HG02884 (cell line): Measurements from ENCODE around the gene MACROD2.

Experiments
- ATAC-seq: cut with Tn5 transposase; IDR thresholded peaks from one replicate; pipeline ENCODE4 v1.9.1; 2021; ENCODE audit warnings: mild to moderate bottlenecking, moderate library complexity; ENCODE audit not compliant: unreplicated experiment

Gene MACROD2

GRCh38 chr20:14569641-14570040 lies 574.3 kb downstream of the MACROD2 start:
- no peak for ATAC-seq

- no peak for ATAC-seq
These were observed 575.5 kb downstream of the MACROD2 start for GRCh38 chr20:14570811-14571210.

GRCh38 chr20:14573676-14574075 lies 578.4 kb downstream of the MACROD2 start:
- ATAC-seq: no peak

GRCh38 chr20:14576196-14576877 lies 581.0 kb downstream of the MACROD2 start:
- ATAC-seq: no peak

GRCh38 chr20:14580418-14581074 lies 585.2 kb downstream of the MACROD2 start:
- ATAC-seq: no peak

GRCh38 chr20:14581731-14582130 lies 586.4 kb downstream of the MACROD2 start:
- no peak for ATAC-seq

- ATAC-seq: no peak
These were observed 587.5 kb downstream of the MACROD2 start for GRCh38 chr20:14582855-14583254.

GRCh38 chr20:14583413-14583812 lies 588.1 kb downstream of the MACROD2 start:
- ATAC-seq: no peak

GRCh38 chr20:14589383-14589782 lies 594.1 kb downstream of the MACROD2 start:
- no peak for ATAC-seq

GRCh38 chr20:14595051-14595450 lies 599.7 kb downstream of the MACROD2 start:
- ATAC-seq: no peak

- no peak for ATAC-seq
These were observed 601.9 kb downstream of the MACROD2 start for GRCh38 chr20:14597206-14597715.

GRCh38 chr20:14599613-14600012 lies 604.3 kb downstream of the MACROD2 start:
- no peak for ATAC-seq

- ATAC-seq: no peak
These were observed 605.2 kb downstream of the MACROD2 start for GRCh38 chr20:14600527-14600926.

GRCh38 chr20:14604143-14604542 lies 608.8 kb downstream of the MACROD2 start:
- no peak for ATAC-seq

GRCh38 chr20:14609328-14610221 lies 614.3 kb downstream of the MACROD2 start:
- ATAC-seq: no peak

GRCh38 chr20:14611479-14611878 lies 616.2 kb downstream of the MACROD2 start:
- ATAC-seq: no peak

GRCh38 chr20:14612391-14612790 lies 617.1 kb downstream of the MACROD2 start:
- ATAC-seq: no peak

- no peak for ATAC-seq
These were observed 620.7 kb downstream of the MACROD2 start for GRCh38 chr20:14616003-14616402.

- no peak for ATAC-seq
These were observed 621.8 kb downstream of the MACROD2 start for GRCh38 chr20:14617123-14617522.

GRCh38 chr20:14619411-14619810 lies 624.1 kb downstream of the MACROD2 start:
- ATAC-seq: no peak

GRCh38 chr20:14622796-14623195 lies 627.5 kb downstream of the MACROD2 start:
- no peak for ATAC-seq
